Thymus (tissue), 11 donors: Measurements from ENCODE around the gene TEAD3. TPM values are rescaled to one million over a fixed set of nuclear protein-coding genes. Genes with fewer than 3 reads are reported as not detected.

Experiments
- DNase-seq, 9 donors: peaks; one replicate each; pipeline ENCODE4 v3.0.0-alpha.2; 2013; ENCODE audit warnings: low spot score in 9 of 9, low read depth in 6 of 9, missing footprints in 1 of 9
- H3K27ac ChIP-seq, 2 donors: one replicate each; pipeline ENCODE4 v1.5.1; 2013; ENCODE audit warnings: control low read depth in 1 of 2, low read depth in 1 of 2, low read length in 1 of 2, mild to moderate bottlenecking in 1 of 2, moderate library complexity in 1 of 2
- H3K27me3 ChIP-seq, 2 donors: one replicate each; pipeline ENCODE4 v1.5.1; 2013; ENCODE audit warnings: low read length in 1 of 2; ENCODE audit not compliant: control insufficient read depth in 2 of 2, insufficient read depth in 1 of 2
- H3K36me3 ChIP-seq, 2 donors: one replicate each; pipeline ENCODE4 v1.5.1; 2013; ENCODE audit warnings: low read length in 1 of 2, mild to moderate bottlenecking in 1 of 2, moderate library complexity in 1 of 2; ENCODE audit not compliant: control insufficient read depth in 2 of 2, insufficient read depth in 2 of 2
- H3K4me1 ChIP-seq, 2 donors: one replicate each; pipeline ENCODE4 v1.5.1; 2013; ENCODE audit warnings: low read length in 2 of 2; ENCODE audit not compliant: control insufficient read depth in 2 of 2, insufficient read depth in 2 of 2
- H3K4me3 ChIP-seq, 2 donors: one replicate each; pipeline ENCODE4 v1.5.1; 2013; ENCODE audit warnings: low read length in 2 of 2, control low read depth in 1 of 2, mild to moderate bottlenecking in 1 of 2
- H3K9me3 ChIP-seq, 2 donors: one replicate each; pipeline ENCODE4 v1.5.1; 2013; ENCODE audit warnings: low read length in 1 of 2, mild to moderate bottlenecking in 1 of 2; ENCODE audit not compliant: control insufficient read depth in 2 of 2, insufficient read depth in 1 of 2
- WGBS: extraction: QIAGEN DNeasy Blood & Tissue Kit; methylation state at CpG from one replicate; pipeline ENCODE4 v1.1.7; 2013; 5-methylcytosine and 5-hydroxymethylcytosine counted together
- polyA plus RNA-seq: library from polyadenylated mRNA; stranded (reverse); fragments of 200-250 nt; gene quantifications from one replicate; pipeline ENCODE4 v1.2.3, GENCODE V29; 2013
- total RNA-seq: library from RNA; stranded (reverse); fragments of 120-200 nt; gene quantifications from one replicate; pipeline ENCODE4 v1.2.4, GENCODE V29; 2013
- donor health status: healthy.

Gene TEAD3
- total and polyA plus RNA-seq, 2 donors = 1.1 to 13.6 TPM

DNA sequence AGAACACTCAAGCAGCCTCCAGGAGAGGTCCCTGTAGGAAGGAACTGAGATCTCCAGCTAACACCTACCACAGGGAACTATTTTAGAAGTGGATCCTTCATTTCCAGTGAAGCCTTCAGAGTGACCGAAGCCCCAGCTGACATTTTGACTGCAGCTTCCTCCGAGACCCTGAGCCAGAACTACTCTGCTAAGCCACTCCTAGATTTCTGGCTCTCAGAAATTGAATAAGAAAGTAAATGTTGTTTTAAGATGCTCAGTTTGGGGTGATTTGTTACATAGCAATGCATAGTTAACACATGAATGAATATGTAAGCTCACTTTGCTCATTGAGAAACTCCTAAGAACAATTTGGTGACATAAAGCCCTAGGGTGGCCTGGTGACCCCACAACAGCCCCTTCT, 10.3 kb upstream of the TEAD3 start:
- H3K4me1 ChIP-seq = peaks cover 0 to 9% of the 10 kb centered on the region in 2 donors
- 96% methylated on average over 2 of the region's 2 CpGs for WGBS
- no peaks in the 10 kb centered on the region for H3K36me3 ChIP-seq
- peaks cover 2 to 88% of the 10 kb centered on the region in 2 donors for H3K27me3 ChIP-seq
- no peak overlapping the region for H3K4me3 ChIP-seq
- H3K27ac ChIP-seq = no peak overlapping the region
- no peaks in the 10 kb centered on the region for H3K9me3 ChIP-seq
- no peak for DNase-seq

GRCh38 chr6:35506536-35506935, 9.7 kb upstream of the TEAD3 start:
- Histone ChIP-seq H3K4me3 (no peak overlapping the region), H3K4me1 (peaks cover 0 to 7% of the 10 kb centered on the region in 2 donors), H3K9me3 (no peaks in the 10 kb centered on the region), H3K27ac (no peak overlapping the region), H3K27me3 (peaks cover 2 to 85% of the 10 kb centered on the region in 2 donors), H3K36me3 (no peaks in the 10 kb centered on the region)
- WGBS = 96% methylated on average over 3 of the region's 3 CpGs
- DNase-seq = no peak

DNA sequence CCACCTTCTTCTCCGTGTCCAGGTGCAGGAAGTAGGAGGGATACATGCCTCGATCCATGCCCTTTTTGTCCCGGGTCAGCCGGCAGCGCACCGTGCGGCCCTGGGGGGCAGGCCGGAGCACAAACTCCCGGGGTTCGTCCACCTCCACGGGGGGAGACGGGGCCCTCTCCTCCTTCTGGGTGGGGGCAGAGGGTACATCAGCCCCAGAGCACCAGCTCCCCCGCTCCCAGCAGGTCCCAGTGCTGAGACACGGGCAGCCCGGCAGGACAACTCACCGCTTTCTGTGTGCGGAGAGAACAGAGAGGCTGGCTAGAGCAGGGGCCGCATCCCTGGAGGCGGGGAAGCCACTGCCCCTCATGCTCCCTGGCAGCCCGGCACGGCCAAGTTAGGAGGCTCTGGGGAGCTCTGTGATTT, 9.1 kb upstream of the TEAD3 start:
- H3K4me1 ChIP-seq = peaks cover 0 to 4% of the 10 kb centered on the region in 2 donors
- H3K27ac ChIP-seq = no peak overlapping the region
- WGBS = 93% methylated on average over 21 of the region's 21 CpGs
- no peak overlapping the region for H3K4me3 ChIP-seq
- H3K36me3 ChIP-seq = no peaks in the 10 kb centered on the region
- DNase-seq = no peak
- H3K27me3 ChIP-seq = peaks cover 2 to 83% of the 10 kb centered on the region in 2 donors
- no peaks in the 10 kb centered on the region for H3K9me3 ChIP-seq

GRCh38 chr6:35503534-35503933, 6.7 kb upstream of the TEAD3 start:
- Histone ChIP-seq H3K27ac (no peak overlapping the region), H3K4me1 (peaks cover 0 to 5% of the 10 kb centered on the region in 2 donors), H3K9me3 (no peaks in the 10 kb centered on the region), H3K36me3 (no peaks in the 10 kb centered on the region), H3K27me3 (peaks cover 4 to 82% of the 10 kb centered on the region in 2 donors), H3K4me3 (no peak overlapping the region)
- 2% methylated on average over 15 of the region's 15 CpGs for WGBS
- DNase-seq = no peak

- no peak overlapping the region for H3K4me3 ChIP-seq
- H3K27me3 ChIP-seq = peaks cover 12 to 83% of the 10 kb centered on the region in 2 donors
- H3K27ac ChIP-seq = no peak overlapping the region
- H3K36me3 ChIP-seq = no peaks in the 10 kb centered on the region
- H3K4me1 ChIP-seq = peaks cover 4 to 16% of the 10 kb centered on the region in 2 donors
- H3K9me3 ChIP-seq = no peaks in the 10 kb centered on the region
- no peak for DNase-seq
- WGBS = 99% methylated on average over 2 of the region's 2 CpGs
Observed at GRCh38 chr6:35501784-35502183, 4.9 kb upstream of the TEAD3 start.

GRCh38 chr6:35500782-35501181, 3.9 kb upstream of the TEAD3 start:
- Histone ChIP-seq H3K4me3 (no peak overlapping the region), H3K36me3 (no peaks in the 10 kb centered on the region), H3K27me3 (peaks cover 22 to 87% of the 10 kb centered on the region in 2 donors), H3K9me3 (no peaks in the 10 kb centered on the region), H3K4me1 (peaks cover 4 to 16% of the 10 kb centered on the region in 2 donors), H3K27ac (no peak overlapping the region)
- WGBS = 94% methylated on average over 6 of the region's 6 CpGs
- no peak for DNase-seq

- H3K27me3 ChIP-seq = peaks cover 24 to 89% of the 10 kb centered on the region in 2 donors
- no peak for DNase-seq
- H3K27ac ChIP-seq = no peak overlapping the region
- H3K4me1 ChIP-seq = peaks cover 4 to 22% of the 10 kb centered on the region in 2 donors
- H3K4me3 ChIP-seq = no peak overlapping the region
- H3K36me3 ChIP-seq = no peaks in the 10 kb centered on the region
- no peaks in the 10 kb centered on the region for H3K9me3 ChIP-seq
- WGBS = 98% methylated on average over 4 of the region's 4 CpGs
Observed at GRCh38 chr6:35499372-35499771, 2.5 kb upstream of the TEAD3 start.

- no peak overlapping the region for H3K27ac ChIP-seq
- H3K4me1 ChIP-seq = peaks cover 4 to 27% of the 10 kb centered on the region in 2 donors
- 55% methylated on average over 14 of the region's 14 CpGs for WGBS
- no peak for DNase-seq
- H3K27me3 ChIP-seq = peaks cover 24 to 89% of the 10 kb centered on the region in 2 donors
- H3K9me3 ChIP-seq = no peaks in the 10 kb centered on the region
- no peaks in the 10 kb centered on the region for H3K36me3 ChIP-seq
- H3K4me3 ChIP-seq = no peak overlapping the region
Observed at GRCh38 chr6:35498422-35499067, 1.7 kb upstream of the TEAD3 start.

GRCh38 chr6:35497571-35498421, 917 bp upstream of the TEAD3 start:
- Histone ChIP-seq H3K36me3 (no peaks in the 10 kb centered on the region), H3K4me1 (peaks cover 4 to 27% of the 10 kb centered on the region in 2 donors), H3K9me3 (no peaks in the 10 kb centered on the region), H3K27ac (peak overlapping the region in 1 of 2 donors; percentile 61), H3K27me3 (peaks cover 24 to 89% of the 10 kb centered on the region in 2 donors), H3K4me3 (peak overlapping the region; percentile 33 to 74)
- WGBS = 6% methylated on average over 77 of the region's 77 CpGs
- peak in 3 of 9 donors; percentile 15 to 49 (median 28) for DNase-seq
